ENCODE data around the gene PADI3. TPM values are rescaled to one million over a fixed set of nuclear protein-coding genes. Genes with fewer than 3 reads are reported as not detected.

Gene PADI3
- total RNA-seq, 3 donors from 2014 or later (not counting 1 experiment from before 2014, with no cell fraction given), result not detected

- H3K36me3 Mint-ChIP-seq, result no peaks in the 10 kb centered on the region
- no peak for ATAC-seq
- peaks cover 0 to 7% of the 10 kb centered on the region in 2 donors for H3K4me1 Mint-ChIP-seq
- TF ChIP-seq, protein P1, sequence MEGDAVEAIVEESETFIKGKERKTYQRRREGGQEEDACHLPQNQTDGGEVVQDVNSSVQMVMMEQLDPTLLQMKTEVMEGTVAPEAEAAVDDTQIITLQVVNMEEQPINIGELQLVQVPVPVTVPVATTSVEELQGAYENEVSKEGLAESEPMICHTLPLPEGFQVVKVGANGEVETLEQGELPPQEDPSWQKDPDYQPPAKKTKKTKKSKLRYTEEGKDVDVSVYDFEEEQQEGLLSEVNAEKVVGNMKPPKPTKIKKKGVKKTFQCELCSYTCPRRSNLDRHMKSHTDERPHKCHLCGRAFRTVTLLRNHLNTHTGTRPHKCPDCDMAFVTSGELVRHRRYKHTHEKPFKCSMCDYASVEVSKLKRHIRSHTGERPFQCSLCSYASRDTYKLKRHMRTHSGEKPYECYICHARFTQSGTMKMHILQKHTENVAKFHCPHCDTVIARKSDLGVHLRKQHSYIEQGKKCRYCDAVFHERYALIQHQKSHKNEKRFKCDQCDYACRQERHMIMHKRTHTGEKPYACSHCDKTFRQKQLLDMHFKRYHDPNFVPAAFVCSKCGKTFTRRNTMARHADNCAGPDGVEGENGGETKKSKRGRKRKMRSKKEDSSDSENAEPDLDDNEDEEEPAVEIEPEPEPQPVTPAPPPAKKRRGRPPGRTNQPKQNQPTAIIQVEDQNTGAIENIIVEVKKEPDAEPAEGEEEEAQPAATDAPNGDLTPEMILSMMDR (IDR thresholded peaks at IDR 0.05), result no peak
- no peak overlapping the region for H3K4me3 ChIP-seq (ENCODE audit: low read length)
- no peaks in the 10 kb centered on the region for H3K9me3 ChIP-seq (ENCODE audit: control insufficient read depth, insufficient read depth, low read length)
- WGBS (ENCODE audit: insufficient coverage), result 92% methylated on average over 2 of the region's 3 CpGs
- H3K27ac ChIP-seq (ENCODE audit: low read length), result no peak overlapping the region
- H3K27ac Mint-ChIP-seq, result no peak overlapping the region
- no peak for DNase-seq
- H3K4me3 Mint-ChIP-seq, result no peak overlapping the region
- peaks cover 9 to 13% of the 10 kb centered on the region in 2 donors for H3K27me3 Mint-ChIP-seq (ENCODE audit: low read depth in 2 of 2)
- no peaks in the 10 kb centered on the region for H3K36me3 ChIP-seq (ENCODE audit: control insufficient read depth, insufficient read depth, low read length)
- no peaks in the 10 kb centered on the region for H3K27me3 ChIP-seq (ENCODE audit: control insufficient read depth, insufficient read depth, low read length)
- no peaks in the 10 kb centered on the region for H3K9me3 Mint-ChIP-seq
- intact Hi-C loops (cut with micrococcal nuclease), result no loop called here
- no peaks in the 10 kb centered on the region for H3K4me1 ChIP-seq (ENCODE audit: control insufficient read depth, insufficient read depth, low read length)
Measured at GRCh38 chr1:17220287-17220686, 28.6 kb upstream of the PADI3 start.

DNA sequence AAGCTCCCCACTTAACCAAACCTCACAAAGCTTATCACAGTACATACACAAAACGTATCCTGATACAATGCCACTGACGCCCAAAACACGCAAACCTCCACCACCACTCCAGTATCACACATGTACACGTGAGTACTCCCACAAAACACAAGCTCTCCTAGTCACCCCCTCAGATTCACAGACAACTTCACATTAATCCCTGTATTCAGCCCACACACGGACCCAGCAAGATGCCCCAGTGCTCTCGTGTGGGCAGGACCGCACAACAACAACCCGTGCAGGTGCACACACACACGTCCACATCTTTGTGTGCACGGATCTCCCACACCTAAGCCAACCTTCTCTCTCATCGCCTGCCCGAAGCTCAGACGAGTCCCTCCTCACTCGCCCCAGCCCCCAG, 26.3 kb upstream of the PADI3 start:
- Mint-ChIP-seq H3K27me3 (ENCODE audit: low read depth in 2 of 2) (peaks cover 0 to 4% of the 10 kb centered on the region in 2 donors), H3K4me3 (no peak overlapping the region), H3K36me3 (no peaks in the 10 kb centered on the region), H3K27ac (no peak overlapping the region), H3K9me3 (no peaks in the 10 kb centered on the region), H3K4me1 (no peaks in the 10 kb centered on the region)
- H3K4me1 ChIP-seq (ENCODE audit: control insufficient read depth, insufficient read depth, low read length), result no peaks in the 10 kb centered on the region
- H3K4me3 ChIP-seq (ENCODE audit: low read length), result no peak overlapping the region
- H3K36me3 ChIP-seq (ENCODE audit: control insufficient read depth, insufficient read depth, low read length), result no peaks in the 10 kb centered on the region
- ATAC-seq (no peak), DNase-seq (no peak)
- intact Hi-C loops (cut with micrococcal nuclease), result no loop called here
- 93% methylated on average over 14 of the region's 14 CpGs for WGBS (ENCODE audit: insufficient coverage)
- no peak overlapping the region for H3K27ac ChIP-seq (ENCODE audit: low read length)
- TF ChIP-seq, protein P1 (IDR thresholded peaks at IDR 0.05), result no peak
- no peaks in the 10 kb centered on the region for H3K9me3 ChIP-seq (ENCODE audit: control insufficient read depth, insufficient read depth, low read length)
- H3K27me3 ChIP-seq (ENCODE audit: control insufficient read depth, insufficient read depth, low read length), result no peaks in the 10 kb centered on the region

DNA sequence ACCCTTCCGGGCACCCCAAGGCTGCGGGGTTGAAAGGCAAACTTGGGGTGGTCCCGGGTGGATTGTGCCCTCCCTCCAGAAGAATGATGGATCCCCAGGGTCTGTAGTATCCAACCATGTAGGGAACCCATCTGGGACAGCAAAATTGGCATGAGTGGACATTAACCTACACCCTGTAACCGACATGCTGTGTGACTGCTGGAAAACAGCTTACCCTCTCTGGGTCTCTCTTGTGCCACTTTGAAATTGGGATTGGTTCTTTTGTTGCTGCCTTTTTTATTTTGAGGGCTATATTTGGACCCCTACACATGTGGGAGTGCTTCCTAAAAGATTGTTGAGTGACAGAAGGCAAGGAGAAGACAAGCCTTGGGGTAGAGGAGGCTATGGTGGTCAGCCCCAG, 24.5 kb upstream of the PADI3 start:
- Mint-ChIP-seq H3K36me3 (no peaks in the 10 kb centered on the region), H3K27ac (no peak overlapping the region), H3K9me3 (no peaks in the 10 kb centered on the region), H3K4me3 (no peak overlapping the region), H3K4me1 (no peaks in the 10 kb centered on the region), H3K27me3 (ENCODE audit: low read depth in 2 of 2) (peaks cover 0 to 4% of the 10 kb centered on the region in 2 donors)
- intact Hi-C loops (cut with micrococcal nuclease), result no loop called here
- Histone ChIP-seq H3K9me3 (ENCODE audit: control insufficient read depth, insufficient read depth, low read length) (no peaks in the 10 kb centered on the region), H3K4me3 (ENCODE audit: low read length) (no peak overlapping the region), H3K27me3 (ENCODE audit: control insufficient read depth, insufficient read depth, low read length) (no peaks in the 10 kb centered on the region), H3K36me3 (ENCODE audit: control insufficient read depth, insufficient read depth, low read length) (no peaks in the 10 kb centered on the region), H3K4me1 (ENCODE audit: control insufficient read depth, insufficient read depth, low read length) (no peaks in the 10 kb centered on the region), H3K27ac (ENCODE audit: low read length) (no peak overlapping the region)
- TF ChIP-seq, protein P1 (IDR thresholded peaks at IDR 0.05), result no peak
- DNase-seq, result no peak
- 85% methylated on average over 4 of the region's 4 CpGs for WGBS (ENCODE audit: insufficient coverage)
- ATAC-seq, result no peak

DNA sequence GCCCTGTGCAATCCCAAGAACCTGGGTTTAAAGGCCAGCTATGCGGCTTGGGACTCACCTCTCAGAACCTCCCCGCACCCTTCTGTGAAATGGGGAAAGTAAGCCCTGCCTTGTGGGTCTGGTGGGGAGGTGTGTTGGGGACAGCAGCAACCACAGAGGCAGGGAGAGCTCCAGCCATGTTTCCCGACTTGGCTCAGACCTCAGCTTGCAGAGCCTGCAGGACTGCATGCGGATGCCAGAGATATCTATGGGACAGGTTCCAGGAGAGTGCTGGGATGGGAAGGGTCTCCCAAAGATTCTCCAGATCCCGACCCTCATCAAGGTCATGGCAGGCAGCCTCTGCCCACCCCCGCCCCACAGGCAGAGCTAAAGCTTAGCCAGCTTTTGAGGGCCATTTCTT, 23.8 kb upstream of the PADI3 start:
- no peaks in the 10 kb centered on the region for H3K4me1 ChIP-seq (ENCODE audit: control insufficient read depth, insufficient read depth, low read length)
- no peaks in the 10 kb centered on the region for H3K9me3 ChIP-seq (ENCODE audit: control insufficient read depth, insufficient read depth, low read length)
- Mint-ChIP-seq H3K9me3 (no peaks in the 10 kb centered on the region), H3K27ac (no peak overlapping the region), H3K4me1 (no peaks in the 10 kb centered on the region), H3K27me3 (ENCODE audit: low read depth in 2 of 2) (peaks cover 0 to 4% of the 10 kb centered on the region in 2 donors), H3K4me3 (no peak overlapping the region), H3K36me3 (no peaks in the 10 kb centered on the region)
- TF ChIP-seq, protein P1 (IDR thresholded peaks at IDR 0.05), result no peak
- WGBS (ENCODE audit: insufficient coverage), result 86% methylated on average over 6 of the region's 6 CpGs
- no peak overlapping the region for H3K4me3 ChIP-seq (ENCODE audit: low read length)
- no peaks in the 10 kb centered on the region for H3K36me3 ChIP-seq (ENCODE audit: control insufficient read depth, insufficient read depth, low read length)
- no peak overlapping the region for H3K27ac ChIP-seq (ENCODE audit: low read length)
- intact Hi-C loops (cut with micrococcal nuclease), result no loop called here
- ATAC-seq (no peak), DNase-seq (no peak)
- no peaks in the 10 kb centered on the region for H3K27me3 ChIP-seq (ENCODE audit: control insufficient read depth, insufficient read depth, low read length)

All from natural killer cell (primary cell).